ENCODE measurements around the gene CCNL2.

Gene CCNL2

GRCh38 chr1:1345860-1346500 is 53.2 kb downstream of the CCNL2 start:
- Histone ChIP-seq H3K36me3 (ENCODE audit: insufficient read depth, low read length) (no peaks in the 10 kb centered on the region; the same call in 1 of the 2 replicates), H3K9ac (ENCODE audit: insufficient read length) (no peak overlapping the region), H3K4me3 (no peak overlapping the region), H3K27ac (no peak overlapping the region), H3K9me3 (ENCODE audit: low read depth, low read length) (no peaks in the 10 kb centered on the region)
- DNase-seq (ENCODE audit: low read depth, low spot score) = no peak
- TF ChIP-seq FOXP2 (optimal IDR thresholded peaks at IDR 0.05; ENCODE audit: control extremely low read depth, extremely low read length, insufficient read depth) = no peak
- no peak for TF ChIP-seq POLR2AphosphoS5 (IDR thresholded peaks at IDR 0.05; ENCODE audit: borderline replicate concordance, low read depth, low read length)
- no peak for TF ChIP-seq EZH2 (IDR thresholded peaks at IDR 0.05)

DNA sequence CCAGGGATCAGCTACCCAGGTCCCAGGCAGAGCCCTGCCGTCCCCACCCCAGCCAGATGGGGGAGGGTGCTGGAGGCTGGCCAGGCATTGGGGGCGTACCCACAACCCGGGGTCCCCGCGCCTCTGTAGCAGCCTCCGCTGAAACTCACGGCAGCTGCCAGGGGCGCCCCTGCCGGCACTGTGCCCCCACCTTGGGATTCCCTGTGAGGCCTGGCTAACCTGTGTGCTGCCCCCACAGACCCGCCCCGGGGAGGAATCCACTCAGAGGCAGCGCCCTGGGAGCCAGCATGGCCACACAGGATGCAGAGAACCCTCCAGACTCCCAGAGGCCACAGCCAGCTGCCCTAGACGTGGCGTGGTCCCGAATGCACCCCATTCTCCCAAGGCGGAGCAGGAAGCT is 53.8 kb downstream of the CCNL2 start:
- TF ChIP-seq POLR2AphosphoS5 (IDR thresholded peaks at IDR 0.05; ENCODE audit: borderline replicate concordance, low read depth, low read length) = no peak
- TF ChIP-seq EZH2 (IDR thresholded peaks at IDR 0.05) = no peak
- no peak for TF ChIP-seq FOXP2 (optimal IDR thresholded peaks at IDR 0.05; ENCODE audit: control extremely low read depth, extremely low read length, insufficient read depth)
- H3K4me3 ChIP-seq = no peak overlapping the region
- no peak for DNase-seq (ENCODE audit: low read depth, low spot score)

GRCh38 chr1:1344655-1345361 is 54.3 kb downstream of the CCNL2 start:
- H3K27ac ChIP-seq = no peak overlapping the region
- no peak overlapping the region for H3K4me3 ChIP-seq
- DNase-seq (ENCODE audit: low read depth, low spot score) = no peak
- no peak for TF ChIP-seq FOXP2 (optimal IDR thresholded peaks at IDR 0.05; ENCODE audit: control extremely low read depth, extremely low read length, insufficient read depth)
- TF ChIP-seq EZH2 (IDR thresholded peaks at IDR 0.05) = no peak
- no peak for TF ChIP-seq POLR2AphosphoS5 (IDR thresholded peaks at IDR 0.05; ENCODE audit: borderline replicate concordance, low read depth, low read length)
- H3K9ac ChIP-seq (ENCODE audit: insufficient read length) = no peak overlapping the region
- no peaks in the 10 kb centered on the region; the same call in 1 of the 2 replicates for H3K36me3 ChIP-seq (ENCODE audit: insufficient read depth, low read length)
- no peaks in the 10 kb centered on the region for H3K9me3 ChIP-seq (ENCODE audit: low read depth, low read length)

More for the DNA sequence above, 53.8 kb downstream of the CCNL2 start:
- no peak overlapping the region for H3K27ac ChIP-seq
- no peaks in the 10 kb centered on the region for H3K9me3 ChIP-seq (ENCODE audit: low read depth, low read length)
- no peaks in the 10 kb centered on the region; the same call in 1 of the 2 replicates for H3K36me3 ChIP-seq (ENCODE audit: insufficient read depth, low read length)
- no peak overlapping the region for H3K9ac ChIP-seq (ENCODE audit: insufficient read length)

GRCh38 chr1:1343811-1344421 is 55.2 kb downstream of the CCNL2 start:
- no peak for DNase-seq (ENCODE audit: low read depth, low spot score)
- Histone ChIP-seq H3K27ac (no peak overlapping the region), H3K4me3 (no peak overlapping the region), H3K9ac (ENCODE audit: insufficient read length) (no peak overlapping the region), H3K9me3 (ENCODE audit: low read depth, low read length) (no peaks in the 10 kb centered on the region), H3K36me3 (ENCODE audit: insufficient read depth, low read length) (no peaks in the 10 kb centered on the region; the same call in 1 of the 2 replicates)
- TF ChIP-seq EZH2 (IDR thresholded peaks at IDR 0.05) (no peak), POLR2AphosphoS5 (IDR thresholded peaks at IDR 0.05; ENCODE audit: borderline replicate concordance, low read depth, low read length) (no peak), FOXP2 (optimal IDR thresholded peaks at IDR 0.05; ENCODE audit: control extremely low read depth, extremely low read length, insufficient read depth) (no peak)

DNA sequence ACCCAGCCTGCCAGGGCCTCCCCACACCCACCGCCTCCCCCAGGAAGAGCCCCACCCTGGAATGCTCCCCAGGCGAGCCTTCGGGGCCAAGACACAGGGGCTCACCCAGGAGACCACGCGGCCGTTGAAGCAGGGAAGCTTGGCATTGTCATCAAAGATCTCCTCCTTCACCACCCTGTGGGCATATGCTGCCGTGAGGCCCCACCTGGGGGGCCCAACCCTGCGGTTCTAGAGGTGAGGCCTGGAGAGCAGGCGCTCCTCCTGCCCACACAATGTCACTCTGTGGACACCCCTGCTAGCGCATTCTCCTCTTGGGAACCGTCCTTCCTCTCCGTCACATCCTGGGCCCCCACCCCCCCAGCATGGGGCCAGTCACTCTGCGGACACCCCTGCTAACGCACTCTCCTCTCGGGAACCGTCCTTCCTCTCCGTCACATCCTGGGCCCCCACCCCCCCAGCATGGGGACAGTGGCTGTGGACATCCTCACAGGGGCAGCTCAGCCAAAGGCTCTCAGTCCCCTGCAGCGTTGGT is 56.5 kb downstream of the CCNL2 start:
- Histone ChIP-seq H3K9me3 (ENCODE audit: low read depth, low read length) (no peaks in the 10 kb centered on the region), H3K36me3 (ENCODE audit: insufficient read depth, low read length) (no peaks in the 10 kb centered on the region; the same call in 1 of the 2 replicates), H3K27ac (no peak overlapping the region), H3K9ac (ENCODE audit: insufficient read length) (no peak overlapping the region), H3K4me3 (no peak overlapping the region)
- no peak for TF ChIP-seq FOXP2 (optimal IDR thresholded peaks at IDR 0.05; ENCODE audit: control extremely low read depth, extremely low read length, insufficient read depth)
- no peak for TF ChIP-seq EZH2 (IDR thresholded peaks at IDR 0.05)
- no peak for TF ChIP-seq POLR2AphosphoS5 (IDR thresholded peaks at IDR 0.05; ENCODE audit: borderline replicate concordance, low read depth, low read length)
- no peak for DNase-seq (ENCODE audit: low read depth, low spot score)

DNA sequence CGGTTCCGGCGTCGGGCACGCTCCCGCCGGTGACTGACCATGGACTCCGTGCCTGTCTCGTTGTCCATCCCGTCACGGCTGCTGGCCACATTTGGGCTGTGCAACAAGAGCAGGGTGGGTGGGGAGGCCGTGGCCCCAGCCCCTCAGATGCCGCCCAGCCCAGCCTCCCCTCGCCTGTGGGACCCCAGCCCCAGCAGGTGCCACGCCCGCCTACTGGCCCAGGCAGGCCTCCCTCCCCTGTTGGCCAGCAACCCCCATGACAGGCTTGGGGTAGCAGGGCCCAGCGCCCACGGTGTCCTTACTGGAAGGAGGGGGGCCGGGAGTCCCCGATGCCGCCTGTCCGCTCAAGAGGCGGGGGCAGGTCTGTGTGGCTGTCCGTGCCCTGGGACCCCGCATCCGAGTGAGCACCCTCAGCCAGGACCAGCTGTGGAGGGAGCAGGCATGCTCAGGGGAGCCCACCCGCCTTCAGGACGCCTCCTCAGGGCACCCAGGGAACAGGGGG is 57.0 kb downstream of the CCNL2 start:
- peaks cover 3% of the 10 kb centered on the region; the same call in 1 of the 2 replicates for H3K36me3 ChIP-seq (ENCODE audit: insufficient read depth, low read length)
- no peak overlapping the region for H3K9ac ChIP-seq (ENCODE audit: insufficient read length)
- no peak overlapping the region for H3K27ac ChIP-seq
- no peaks in the 10 kb centered on the region for H3K9me3 ChIP-seq (ENCODE audit: low read depth, low read length)
- no peak for TF ChIP-seq EZH2 (IDR thresholded peaks at IDR 0.05)
- H3K4me3 ChIP-seq = no peak overlapping the region
- DNase-seq (ENCODE audit: low read depth, low spot score) = no peak

- Histone ChIP-seq H3K36me3 (ENCODE audit: insufficient read depth, low read length) (peaks cover 3% of the 10 kb centered on the region; the same call in 1 of the 2 replicates), H3K9me3 (ENCODE audit: low read depth, low read length) (no peaks in the 10 kb centered on the region), H3K27ac (no peak overlapping the region), H3K9ac (ENCODE audit: insufficient read length) (no peak overlapping the region), H3K4me3 (no peak overlapping the region)
- no peak for TF ChIP-seq EZH2 (IDR thresholded peaks at IDR 0.05)
- no peak for TF ChIP-seq FOXP2 (optimal IDR thresholded peaks at IDR 0.05; ENCODE audit: control extremely low read depth, extremely low read length, insufficient read depth)
- TF ChIP-seq POLR2AphosphoS5 (IDR thresholded peaks at IDR 0.05; ENCODE audit: borderline replicate concordance, low read depth, low read length) = no peak
- DNase-seq (ENCODE audit: low read depth, low spot score) = no peak
Observed at GRCh38 chr1:1341549-1342021, 57.5 kb downstream of the CCNL2 start.
